Activated naive CD4-positive, alpha-beta T cell treated with Interleukin-2 at 50 U/mL for 16 hours (primary cell): ENCODE results near the gene ZRANB1.

Experiments used
- DNase-seq: peaks from one replicate; pipeline ENCODE4 v3.0.0-alpha.2; 2020

Gene ZRANB1

GRCh38 chr10:125023862-125024496, 82.1 kb downstream of the ZRANB1 start:
- no peak for DNase-seq

DNA sequence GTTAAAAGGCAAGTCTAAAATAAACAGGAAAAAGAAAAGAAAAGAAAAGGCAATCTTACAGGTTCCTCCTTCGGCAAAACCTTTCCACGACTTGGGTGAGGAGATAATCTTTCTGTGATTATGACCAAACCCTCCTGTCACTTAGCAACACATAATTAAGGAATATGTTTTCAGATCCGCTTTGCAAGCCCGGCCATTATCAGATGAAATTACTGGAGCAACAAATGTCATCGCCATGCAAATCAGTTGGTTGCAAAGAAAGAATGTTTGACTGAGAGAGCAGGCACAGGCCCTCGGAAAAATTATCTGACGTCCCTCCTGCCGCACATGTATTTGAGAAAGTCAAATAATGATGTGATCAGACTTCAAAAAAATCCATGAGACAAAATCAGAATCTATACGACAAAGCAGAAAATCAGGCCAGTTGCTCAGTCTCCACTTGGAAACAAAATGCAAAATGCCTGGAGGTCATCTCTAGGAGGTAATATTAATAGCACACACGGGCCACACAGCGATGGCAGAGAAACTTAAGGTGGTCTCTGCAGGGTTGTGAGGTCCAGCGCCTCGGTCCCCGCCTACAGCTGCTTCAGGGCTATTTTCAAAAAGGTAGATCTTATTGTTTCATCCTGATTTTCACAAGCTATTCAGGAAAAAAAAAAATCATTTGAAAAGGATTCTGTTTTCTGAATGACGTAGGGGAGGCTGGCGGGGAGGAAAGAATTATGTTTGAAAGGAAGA, 82.7 kb downstream of the ZRANB1 start:
- DNase-seq = no peak

GRCh38 chr10:125025341-125025740, 83.4 kb downstream of the ZRANB1 start:
- no peak for DNase-seq

GRCh38 chr10:125026036-125026931, 84.4 kb downstream of the ZRANB1 start:
- no peak for DNase-seq

- no peak for DNase-seq
Observed at GRCh38 chr10:125026974-125027735, 85.2 kb downstream of the ZRANB1 start.

GRCh38 chr10:125027871-125028869, 86.2 kb downstream of the ZRANB1 start:
- no peak for DNase-seq

GRCh38 chr10:125029584-125030242, 87.8 kb downstream of the ZRANB1 start:
- no peak for DNase-seq

GRCh38 chr10:125030567-125031197, 88.8 kb downstream of the ZRANB1 start:
- DNase-seq = no peak

GRCh38 chr10:125032474-125033020, 90.6 kb downstream of the ZRANB1 start:
- DNase-seq = no peak

- no peak for DNase-seq
Observed at GRCh38 chr10:125033146-125033924, 91.4 kb downstream of the ZRANB1 start.

GRCh38 chr10:125034675-125035074, 92.8 kb downstream of the ZRANB1 start:
- DNase-seq = no peak

DNA sequence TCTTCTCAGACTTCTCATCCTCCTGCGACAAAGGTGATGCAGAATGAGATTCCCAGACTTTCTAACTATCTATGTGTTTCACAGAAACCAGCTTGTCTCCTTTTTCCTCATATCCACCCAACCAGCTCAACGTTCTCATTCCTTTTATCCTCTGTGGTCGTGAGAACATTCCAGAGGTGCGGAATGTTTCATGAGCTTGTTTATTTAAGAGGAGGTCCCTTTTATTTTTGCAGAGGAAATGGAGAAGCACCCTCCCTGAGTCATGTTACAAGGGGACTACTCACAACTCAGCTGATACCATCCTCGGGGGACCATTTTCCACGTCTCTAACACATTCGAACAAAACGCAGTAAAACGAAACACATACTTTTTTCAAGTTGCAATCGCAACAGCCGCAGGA, 93.2 kb downstream of the ZRANB1 start:
- no peak for DNase-seq

DNA sequence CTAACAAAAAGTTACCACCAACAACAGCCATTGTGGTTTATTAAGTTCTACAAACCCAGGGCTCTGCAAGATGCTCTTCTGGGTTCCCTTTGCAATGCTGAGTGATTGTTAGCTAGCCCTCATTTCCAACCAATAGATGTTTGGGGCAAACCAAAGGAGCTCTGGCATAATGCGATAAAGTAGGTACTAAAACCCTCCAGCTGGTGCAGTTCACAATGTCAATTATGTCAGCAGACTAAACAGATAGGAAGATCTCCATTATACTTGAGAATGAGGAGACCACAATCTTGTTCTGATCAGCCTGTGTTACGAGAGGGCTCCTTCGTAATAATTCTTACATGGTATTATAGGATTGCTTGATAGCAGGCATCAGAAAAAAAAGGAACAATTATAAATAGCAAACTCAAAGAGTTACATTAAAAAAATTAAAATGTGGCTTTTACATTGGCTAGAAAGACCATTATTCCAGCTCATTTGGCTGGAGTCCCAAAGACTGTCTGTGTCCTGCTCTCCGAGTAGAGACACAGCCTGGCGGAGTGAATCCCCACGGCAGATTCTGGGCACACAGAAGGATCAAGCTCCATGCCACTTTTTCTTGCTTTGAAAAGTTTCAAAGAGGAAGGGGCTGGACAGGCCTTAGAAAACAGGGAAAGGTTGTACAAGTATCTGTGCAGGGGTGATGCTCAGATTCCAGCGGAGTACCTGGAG, 93.8 kb downstream of the ZRANB1 start:
- no peak for DNase-seq

DNA sequence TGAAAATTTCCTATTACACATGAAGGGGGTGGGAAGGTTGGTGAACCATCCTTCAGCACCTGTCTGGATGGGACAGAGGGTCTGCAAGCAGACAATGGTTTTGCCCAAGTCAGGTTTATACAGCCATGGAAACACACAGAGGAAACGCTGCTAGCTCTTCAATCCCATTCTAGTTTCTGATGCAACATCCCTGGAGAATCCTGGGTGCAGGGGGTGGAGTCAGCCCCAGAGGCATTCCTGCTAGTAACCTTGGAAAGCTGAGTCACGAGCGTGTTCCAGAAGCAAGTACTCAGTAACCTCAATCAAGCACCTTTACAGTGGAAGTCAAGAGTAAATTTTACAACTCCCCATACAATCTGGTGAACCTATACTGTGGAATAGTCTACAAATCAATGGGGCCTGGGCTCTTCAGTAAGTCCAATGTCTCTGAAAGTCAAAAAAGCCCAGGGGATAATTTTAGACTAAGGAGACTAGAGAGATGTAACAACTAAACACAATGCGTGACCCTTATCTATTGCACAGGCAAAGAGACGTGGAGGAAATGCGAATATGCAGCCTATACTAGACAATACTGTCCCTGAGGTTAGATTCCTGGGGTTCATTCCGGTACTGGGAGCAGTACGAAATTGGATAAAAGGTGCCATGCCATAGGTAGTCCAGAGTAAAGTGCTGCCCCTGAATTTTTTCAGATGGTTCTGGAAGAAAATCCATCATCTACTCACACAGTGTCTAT, 95.4 kb downstream of the ZRANB1 start:
- DNase-seq = no peak
